Vagina (tissue), 2 donors: ENCODE measurements around the gene GNAQ.
"Not testable (repeated sequence)": the region's sequence is repeated elsewhere in the genome, so short reads cannot be mapped to it uniquely, and the experiment has no call there.

ENCODE experiments used
- POLR2A ChIP-seq, 2 donors: fragments of 450-650 bp; IDR thresholded peaks; one replicate each; pipeline ENCODE4 v1.6.1; 2017; ENCODE audit warnings: antibody characterized with exemption in 2 of 2, mild to moderate bottlenecking in 2 of 2, moderate library complexity in 2 of 2
- POLR2AphosphoS5 ChIP-seq, 2 donors: sonication (generic); formaldehyde crosslinking; IDR thresholded peaks; one replicate each; pipeline ENCODE4 v1.9.0; 2017; ENCODE audit warnings: antibody characterized with exemption in 2 of 2, mild to moderate bottlenecking in 2 of 2, low read depth in 1 of 2; ENCODE audit not compliant: insufficient read depth in 1 of 2
- TF ChIP-seq, protein P1 (sequence below), 3 experiments: fragments of 450-650 bp in 2 of 3; fragments of 200-600 bp in 1 of 3; sonication (generic) in 1 of 3; IDR thresholded peaks; one replicate each; pipeline ENCODE4 v1.5.1; 2017 to 2019; ENCODE audit warnings: antibody characterized with exemption in 3 of 3, mild to moderate bottlenecking in 2 of 3, moderate library complexity in 2 of 3

DNA sequence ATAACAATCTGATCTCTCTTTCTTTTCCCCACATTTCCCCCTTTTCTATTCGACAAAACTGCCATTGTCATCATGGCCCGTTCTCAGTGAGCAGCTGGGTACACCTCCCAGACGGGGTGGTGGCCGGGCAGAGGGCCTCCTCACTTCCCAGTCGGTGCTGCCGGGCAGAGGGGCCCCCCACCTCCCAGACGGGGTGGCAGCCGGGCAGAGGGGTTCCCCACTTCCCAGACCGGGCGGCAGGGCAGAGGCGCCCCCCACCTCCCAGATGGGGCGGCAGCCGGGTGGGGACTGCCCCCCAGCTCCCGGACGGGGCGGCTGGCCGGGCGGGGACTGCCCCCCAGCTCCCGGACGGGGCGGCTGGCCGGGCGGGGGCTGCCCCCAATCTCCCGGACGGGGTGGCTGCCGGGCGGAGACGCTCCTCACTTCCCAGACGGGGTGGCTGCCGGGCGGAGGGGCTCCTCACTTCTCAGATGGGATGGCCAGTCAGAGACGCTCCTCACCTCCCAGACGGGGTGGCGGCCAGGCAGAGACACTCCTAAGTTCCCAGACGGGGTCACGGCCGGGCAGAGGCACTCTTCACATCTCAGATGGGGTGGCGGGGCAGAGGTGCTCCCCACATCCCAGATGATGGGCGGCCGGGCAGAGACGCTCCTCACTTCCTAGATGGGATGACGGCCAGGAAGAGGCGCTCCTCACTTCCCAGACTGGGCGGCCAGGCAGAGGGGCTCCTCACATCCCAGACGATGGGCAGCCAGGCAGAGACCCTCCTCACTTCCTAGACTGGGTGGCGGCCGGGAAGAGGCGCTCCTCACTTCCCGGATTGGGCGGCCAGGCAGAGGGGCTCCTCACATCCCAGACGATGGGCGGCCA lies 328.9 kb downstream of the GNAQ start:
- TF ChIP-seq, protein P1, sequence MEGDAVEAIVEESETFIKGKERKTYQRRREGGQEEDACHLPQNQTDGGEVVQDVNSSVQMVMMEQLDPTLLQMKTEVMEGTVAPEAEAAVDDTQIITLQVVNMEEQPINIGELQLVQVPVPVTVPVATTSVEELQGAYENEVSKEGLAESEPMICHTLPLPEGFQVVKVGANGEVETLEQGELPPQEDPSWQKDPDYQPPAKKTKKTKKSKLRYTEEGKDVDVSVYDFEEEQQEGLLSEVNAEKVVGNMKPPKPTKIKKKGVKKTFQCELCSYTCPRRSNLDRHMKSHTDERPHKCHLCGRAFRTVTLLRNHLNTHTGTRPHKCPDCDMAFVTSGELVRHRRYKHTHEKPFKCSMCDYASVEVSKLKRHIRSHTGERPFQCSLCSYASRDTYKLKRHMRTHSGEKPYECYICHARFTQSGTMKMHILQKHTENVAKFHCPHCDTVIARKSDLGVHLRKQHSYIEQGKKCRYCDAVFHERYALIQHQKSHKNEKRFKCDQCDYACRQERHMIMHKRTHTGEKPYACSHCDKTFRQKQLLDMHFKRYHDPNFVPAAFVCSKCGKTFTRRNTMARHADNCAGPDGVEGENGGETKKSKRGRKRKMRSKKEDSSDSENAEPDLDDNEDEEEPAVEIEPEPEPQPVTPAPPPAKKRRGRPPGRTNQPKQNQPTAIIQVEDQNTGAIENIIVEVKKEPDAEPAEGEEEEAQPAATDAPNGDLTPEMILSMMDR (IDR thresholded peaks at IDR 0.05), result not testable (repeated sequence)
- not testable (repeated sequence) for TF ChIP-seq POLR2AphosphoS5 (IDR thresholded peaks at IDR 0.05; ENCODE audit: insufficient read depth in 1 of 2, low read depth in 1 of 2); POLR2A (IDR thresholded peaks at IDR 0.05)
